Colonic mucosa (tissue), 4 donors: ENCODE measurements around the gene ASF1B. TPM values are rescaled to one million over a fixed set of nuclear protein-coding genes. Genes with fewer than 3 reads are reported as not detected.
A peak's percentile ranks its signal among the peaks of the same experiment; 100 is the strongest.

Source experiments
- DNase-seq: peaks from one replicate; pipeline ENCODE4 v3.0.0-alpha.2; 2020
- H3K27ac ChIP-seq: fragments of 200-600 bp; one replicate; pipeline ENCODE4 v1.8.0; 2021
- H3K27me3 ChIP-seq: fragments of 200-600 bp; one replicate; pipeline ENCODE4 v1.8.0; 2021
- H3K36me3 ChIP-seq: fragments of 200-600 bp; one replicate; pipeline ENCODE4 v1.8.0; 2021
- H3K4me1 ChIP-seq: fragments of 200-600 bp; one replicate; pipeline ENCODE4 v1.8.0; 2021; ENCODE audit warnings: mild to moderate bottlenecking
- H3K4me3 ChIP-seq: fragments of 200-600 bp; one replicate; pipeline ENCODE4 v1.8.0; 2021
- H3K9ac ChIP-seq, 2 donors: one replicate each; pipeline ENCODE4 v1.7.0; 2013; ENCODE audit warnings: control low read depth in 2 of 2, low read depth in 2 of 2, low read length in 2 of 2
- H3K9me3 ChIP-seq: fragments of 200-600 bp; one replicate; pipeline ENCODE4 v1.8.0; 2021
- CTCF ChIP-seq: fragments of 200-600 bp; IDR thresholded peaks from one replicate; pipeline ENCODE4 v1.8.0; 2022; ENCODE audit warnings: antibody characterized with exemption, mild to moderate bottlenecking
- intact Hi-C: fragments of 100-400 bp; cut with DNase I; formaldehyde crosslinking; loops from one replicate; pipeline ENCODE4 v1.14.1; 2022
- total RNA-seq, 2 donors: library from RNA; stranded (reverse); fragmentation: NEBNext Ultra II Directional in 1 of 2; extraction: Animal tissue kit (Norgen Biotek cat#: 25700) in 1 of 2; gene quantifications; one replicate each; pipeline ENCODE4 v1.2.1, GENCODE V29; 2021
- donor health status: healthy.
- donor health status: DM: no; HTN: no; CAD: no.
- donor health status: DM: no; HTN: no; CAD: no.

The ASF1B gene
- total RNA-seq, 2 donors from 2014 or later, result 12.9 to 64.0 TPM

GRCh38 chr19:14167576-14168138, 31.3 kb upstream of the ASF1B start:
- no peaks in the 10 kb centered on the region for H3K36me3 ChIP-seq
- intact Hi-C loops, result no loop called here
- DNase-seq, result no peak

DNA sequence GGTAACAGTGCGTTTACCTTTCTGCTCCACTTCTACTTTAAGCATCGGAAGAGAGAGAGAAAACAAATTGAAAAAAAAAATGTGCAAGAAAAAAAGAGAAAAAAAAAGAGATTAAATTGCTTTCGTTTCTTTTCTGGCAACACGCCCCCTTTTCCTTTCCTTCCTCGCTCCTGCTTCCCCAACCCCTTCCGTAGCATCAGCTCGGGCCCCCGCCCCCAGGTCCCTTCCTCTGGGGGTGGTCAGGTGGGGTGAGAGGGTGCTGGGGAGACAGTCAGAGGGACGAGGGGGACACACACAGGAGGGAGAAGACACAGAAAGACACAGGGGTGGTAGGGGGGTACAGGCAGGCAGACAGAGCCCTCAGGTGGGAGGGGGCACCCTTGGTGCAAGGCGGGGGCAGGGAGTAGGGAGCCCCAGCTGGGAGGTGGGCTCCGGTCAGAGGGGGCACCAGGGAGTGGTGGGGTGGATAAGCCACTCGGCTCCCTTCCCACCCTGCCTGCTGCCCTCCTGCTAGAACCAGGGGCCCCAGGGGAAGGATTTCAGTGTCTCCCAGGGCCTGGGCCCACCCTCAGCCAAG, 30.7 kb upstream of the ASF1B start:
- Histone ChIP-seq H3K27ac (no peak overlapping the region), H3K4me1 (no peaks in the 10 kb centered on the region), H3K27me3 (no peaks in the 10 kb centered on the region), H3K9ac (no peak overlapping the region), H3K9me3 (no peaks in the 10 kb centered on the region), H3K36me3 (no peaks in the 10 kb centered on the region), H3K4me3 (no peak overlapping the region)
- TF ChIP-seq CTCF, result no peak
- intact Hi-C loops, result no loop called here
- DNase-seq, result no peak

More at GRCh38 chr19:14167576-14168138, 31.3 kb upstream of the ASF1B start:
- Histone ChIP-seq H3K27ac (no peak overlapping the region), H3K4me3 (no peak overlapping the region), H3K9me3 (no peaks in the 10 kb centered on the region), H3K4me1 (no peaks in the 10 kb centered on the region), H3K9ac (no peak overlapping the region), H3K27me3 (no peaks in the 10 kb centered on the region)
- TF ChIP-seq CTCF, result no peak

GRCh38 chr19:14165990-14166830, 29.8 kb upstream of the ASF1B start:
- H3K36me3 ChIP-seq, result no peaks in the 10 kb centered on the region
- intact Hi-C loops, result no loop called here
- H3K27ac ChIP-seq, result no peak overlapping the region
- H3K27me3 ChIP-seq, result no peaks in the 10 kb centered on the region
- H3K9ac ChIP-seq, result peak overlapping the region in 1 of 2 donors; percentile 24
- DNase-seq, result no peak
- TF ChIP-seq CTCF, result no peak
- no peaks in the 10 kb centered on the region for H3K4me1 ChIP-seq
- H3K4me3 ChIP-seq, result no peak overlapping the region
- H3K9me3 ChIP-seq, result no peaks in the 10 kb centered on the region

GRCh38 chr19:14164724-14165493, 28.5 kb upstream of the ASF1B start:
- Histone ChIP-seq H3K4me3 (no peak overlapping the region), H3K36me3 (no peaks in the 10 kb centered on the region), H3K27ac (no peak overlapping the region), H3K9ac (no peak overlapping the region), H3K27me3 (no peaks in the 10 kb centered on the region), H3K4me1 (no peaks in the 10 kb centered on the region), H3K9me3 (no peaks in the 10 kb centered on the region)
- intact Hi-C loops, result no loop called here
- DNase-seq, result no peak
- no peak for TF ChIP-seq CTCF

- H3K27me3 ChIP-seq, result no peaks in the 10 kb centered on the region
- no peak for TF ChIP-seq CTCF
- H3K9me3 ChIP-seq, result no peaks in the 10 kb centered on the region
- intact Hi-C loops, result no loop called here
- no peak overlapping the region for H3K4me3 ChIP-seq
- no peak overlapping the region for H3K9ac ChIP-seq
- no peaks in the 10 kb centered on the region for H3K4me1 ChIP-seq
- H3K27ac ChIP-seq, result no peak overlapping the region
- no peak for DNase-seq
- H3K36me3 ChIP-seq, result no peaks in the 10 kb centered on the region
Observed at GRCh38 chr19:14164082-14164481, 27.7 kb upstream of the ASF1B start.
